ENCODE measurements around the gene MOB1B. TPM values are rescaled to one million over a fixed set of nuclear protein-coding genes. Genes with fewer than 3 reads are reported as not detected.

Gene MOB1B
- total RNA-seq, 1 experiment from 2014 or later: 33.2 TPM

DNA sequence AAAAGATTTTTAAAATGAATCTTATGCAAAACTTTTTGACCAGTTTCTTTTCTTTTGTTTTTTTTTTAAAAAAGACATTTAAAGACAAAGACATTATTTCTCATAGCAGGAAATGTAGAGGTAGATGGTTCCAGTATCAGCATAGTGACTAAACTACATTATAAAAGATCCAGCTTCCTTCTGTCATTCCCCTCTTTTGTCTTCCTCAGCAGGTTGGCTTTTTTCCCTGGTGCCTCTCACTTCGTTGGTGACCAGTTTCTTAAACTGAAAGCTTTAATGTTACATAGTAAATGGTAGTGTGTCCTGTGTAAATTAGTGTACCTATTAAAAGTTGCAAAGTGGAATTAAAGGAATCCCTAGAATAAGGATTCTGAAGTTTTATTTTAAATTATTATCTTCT is 127.3 kb downstream of the MOB1B start:
- no peak for ATAC-seq
- H3K9ac ChIP-seq (ENCODE audit: low read length): no peak overlapping the region
- no TSS peak for BruUV-seq (replicated peaks)
- intact Hi-C loops (cut with micrococcal nuclease): no loop called here
- H3K9me2 ChIP-seq (ENCODE audit: insufficient read depth): no peaks in the 10 kb centered on the region
- H2AFZ ChIP-seq (ENCODE audit: low read depth, low read length, poor library complexity, severe bottlenecking): no peak overlapping the region
- H3K79me2 ChIP-seq (ENCODE audit: insufficient read depth, low read length): no peaks in the 10 kb centered on the region; the same call in 1 of the 2 replicates
- no peak overlapping the region for H3K4me3 ChIP-seq (replicated peaks in 1 of 2; ENCODE audit: low read depth in 1 of 2, low read length in 2 of 2)
- no peaks in the 10 kb centered on the region for H3K27me3 ChIP-seq (ENCODE audit: insufficient read depth, low read length)
- H4K20me1 ChIP-seq (ENCODE audit: insufficient read depth): no peaks in the 10 kb centered on the region
- no peak for DNase-seq (ENCODE audit: low read depth, low spot score)
- ChIA-PET POLR2A (no interaction called here), RAD21 (ENCODE audit: low non-redundant PET in 1 of 2, low total read pairs in 2 of 2, uncharacterized antibody in 2 of 2, unreplicated experiment in 2 of 2) (no interaction called here), CTCF (interaction anchor here (2.0 kb wide), 1 partner anchor 19 kb away, joined by 10 read pairs; no protein-coding TSS in a partner anchor)
- no peak for TF ChIP-seq EZH2 (IDR thresholded peaks at IDR 0.05)
- TF ChIP-seq TCF7L2 (IDR thresholded peaks at IDR 0.05; ENCODE audit: borderline replicate concordance, extremely low read depth, insufficient read depth, insufficient read length): no peak
- TF ChIP-seq, protein P1, sequence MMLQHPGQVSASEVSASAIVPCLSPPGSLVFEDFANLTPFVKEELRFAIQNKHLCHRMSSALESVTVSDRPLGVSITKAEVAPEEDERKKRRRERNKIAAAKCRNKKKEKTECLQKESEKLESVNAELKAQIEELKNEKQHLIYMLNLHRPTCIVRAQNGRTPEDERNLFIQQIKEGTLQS (IDR thresholded peaks at IDR 0.05): no peak
- TF ChIP-seq ELF1 (IDR thresholded peaks at IDR 0.05; ENCODE audit: borderline replicate concordance, low read depth): no peak
- TF ChIP-seq POLR2AphosphoS5 (IDR thresholded peaks at IDR 0.05; ENCODE audit: low read depth, low read length): no peak
- TF ChIP-seq JUND (IDR thresholded peaks at IDR 0.05): no peak
- no peak for TF ChIP-seq ZNF274 (IDR thresholded peaks at IDR 0.05; ENCODE audit: low read depth, low read length)
- TF ChIP-seq, protein P2, sequence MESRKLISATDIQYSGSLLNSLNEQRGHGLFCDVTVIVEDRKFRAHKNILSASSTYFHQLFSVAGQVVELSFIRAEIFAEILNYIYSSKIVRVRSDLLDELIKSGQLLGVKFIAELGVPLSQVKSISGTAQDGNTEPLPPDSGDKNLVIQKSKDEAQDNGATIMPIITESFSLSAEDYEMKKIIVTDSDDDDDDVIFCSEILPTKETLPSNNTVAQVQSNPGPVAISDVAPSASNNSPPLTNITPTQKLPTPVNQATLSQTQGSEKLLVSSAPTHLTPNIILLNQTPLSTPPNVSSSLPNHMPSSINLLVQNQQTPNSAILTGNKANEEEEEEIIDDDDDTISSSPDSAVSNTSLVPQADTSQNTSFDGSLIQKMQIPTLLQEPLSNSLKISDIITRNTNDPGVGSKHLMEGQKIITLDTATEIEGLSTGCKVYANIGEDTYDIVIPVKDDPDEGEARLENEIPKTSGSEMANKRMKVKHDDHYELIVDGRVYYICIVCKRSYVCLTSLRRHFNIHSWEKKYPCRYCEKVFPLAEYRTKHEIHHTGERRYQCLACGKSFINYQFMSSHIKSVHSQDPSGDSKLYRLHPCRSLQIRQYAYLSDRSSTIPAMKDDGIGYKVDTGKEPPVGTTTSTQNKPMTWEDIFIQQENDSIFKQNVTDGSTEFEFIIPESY (IDR thresholded peaks at IDR 0.05; ENCODE audit: extremely low read depth, insufficient replicate concordance, low read length): no peak
- TF ChIP-seq CBX3 (IDR thresholded peaks at IDR 0.05; ENCODE audit: low read depth): no peak
- TF ChIP-seq FOSL1 (IDR thresholded peaks at IDR 0.05; ENCODE audit: low read depth): no peak
- no peak for TF ChIP-seq ZFX (IDR thresholded peaks at IDR 0.05)
- TF ChIP-seq, protein P3, sequence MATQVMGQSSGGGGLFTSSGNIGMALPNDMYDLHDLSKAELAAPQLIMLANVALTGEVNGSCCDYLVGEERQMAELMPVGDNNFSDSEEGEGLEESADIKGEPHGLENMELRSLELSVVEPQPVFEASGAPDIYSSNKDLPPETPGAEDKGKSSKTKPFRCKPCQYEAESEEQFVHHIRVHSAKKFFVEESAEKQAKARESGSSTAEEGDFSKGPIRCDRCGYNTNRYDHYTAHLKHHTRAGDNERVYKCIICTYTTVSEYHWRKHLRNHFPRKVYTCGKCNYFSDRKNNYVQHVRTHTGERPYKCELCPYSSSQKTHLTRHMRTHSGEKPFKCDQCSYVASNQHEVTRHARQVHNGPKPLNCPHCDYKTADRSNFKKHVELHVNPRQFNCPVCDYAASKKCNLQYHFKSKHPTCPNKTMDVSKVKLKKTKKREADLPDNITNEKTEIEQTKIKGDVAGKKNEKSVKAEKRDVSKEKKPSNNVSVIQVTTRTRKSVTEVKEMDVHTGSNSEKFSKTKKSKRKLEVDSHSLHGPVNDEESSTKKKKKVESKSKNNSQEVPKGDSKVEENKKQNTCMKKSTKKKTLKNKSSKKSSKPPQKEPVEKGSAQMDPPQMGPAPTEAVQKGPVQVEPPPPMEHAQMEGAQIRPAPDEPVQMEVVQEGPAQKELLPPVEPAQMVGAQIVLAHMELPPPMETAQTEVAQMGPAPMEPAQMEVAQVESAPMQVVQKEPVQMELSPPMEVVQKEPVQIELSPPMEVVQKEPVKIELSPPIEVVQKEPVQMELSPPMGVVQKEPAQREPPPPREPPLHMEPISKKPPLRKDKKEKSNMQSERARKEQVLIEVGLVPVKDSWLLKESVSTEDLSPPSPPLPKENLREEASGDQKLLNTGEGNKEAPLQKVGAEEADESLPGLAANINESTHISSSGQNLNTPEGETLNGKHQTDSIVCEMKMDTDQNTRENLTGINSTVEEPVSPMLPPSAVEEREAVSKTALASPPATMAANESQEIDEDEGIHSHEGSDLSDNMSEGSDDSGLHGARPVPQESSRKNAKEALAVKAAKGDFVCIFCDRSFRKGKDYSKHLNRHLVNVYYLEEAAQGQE (IDR thresholded peaks at IDR 0.05; ENCODE audit: low read depth): no peak
- no peak for TF ChIP-seq SRF (IDR thresholded peaks at IDR 0.05; ENCODE audit: low read depth)
- TF ChIP-seq EGR1 (IDR thresholded peaks at IDR 0.05; ENCODE audit: low read depth): no peak
- no peak for TF ChIP-seq POLR2A (IDR thresholded peaks at IDR 0.05; ENCODE audit: borderline replicate concordance, extremely low read depth, insufficient read depth, insufficient read length)
- no peak for TF ChIP-seq SIN3A (IDR thresholded peaks at IDR 0.05; ENCODE audit: low read depth)
- TF ChIP-seq, protein P4, sequence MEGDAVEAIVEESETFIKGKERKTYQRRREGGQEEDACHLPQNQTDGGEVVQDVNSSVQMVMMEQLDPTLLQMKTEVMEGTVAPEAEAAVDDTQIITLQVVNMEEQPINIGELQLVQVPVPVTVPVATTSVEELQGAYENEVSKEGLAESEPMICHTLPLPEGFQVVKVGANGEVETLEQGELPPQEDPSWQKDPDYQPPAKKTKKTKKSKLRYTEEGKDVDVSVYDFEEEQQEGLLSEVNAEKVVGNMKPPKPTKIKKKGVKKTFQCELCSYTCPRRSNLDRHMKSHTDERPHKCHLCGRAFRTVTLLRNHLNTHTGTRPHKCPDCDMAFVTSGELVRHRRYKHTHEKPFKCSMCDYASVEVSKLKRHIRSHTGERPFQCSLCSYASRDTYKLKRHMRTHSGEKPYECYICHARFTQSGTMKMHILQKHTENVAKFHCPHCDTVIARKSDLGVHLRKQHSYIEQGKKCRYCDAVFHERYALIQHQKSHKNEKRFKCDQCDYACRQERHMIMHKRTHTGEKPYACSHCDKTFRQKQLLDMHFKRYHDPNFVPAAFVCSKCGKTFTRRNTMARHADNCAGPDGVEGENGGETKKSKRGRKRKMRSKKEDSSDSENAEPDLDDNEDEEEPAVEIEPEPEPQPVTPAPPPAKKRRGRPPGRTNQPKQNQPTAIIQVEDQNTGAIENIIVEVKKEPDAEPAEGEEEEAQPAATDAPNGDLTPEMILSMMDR (IDR thresholded peaks at IDR 0.05 in 2 of 3, conservative IDR thresholded peaks at IDR 0.05 in 1 of 3; ENCODE audit: borderline replicate concordance in 1 of 3, insufficient read depth in 1 of 3, low read depth in 2 of 3, low read length in 2 of 3): no peak
- no peak for TF ChIP-seq CEBPB (IDR thresholded peaks at IDR 0.05; ENCODE audit: low read depth)
- no peak for TF ChIP-seq SP1 (IDR thresholded peaks at IDR 0.05; ENCODE audit: low read depth)
- no peak for TF ChIP-seq RAD21 (IDR thresholded peaks at IDR 0.05; ENCODE audit: low read depth)
- H3K27ac ChIP-seq (ENCODE audit: low read depth, low read length): no peak overlapping the region
- H3K4me2 ChIP-seq (ENCODE audit: low read length): no peak overlapping the region
- H3K9me3 ChIP-seq (ENCODE audit: control insufficient read depth in 1 of 2, insufficient read depth in 1 of 2, low read depth in 1 of 2, low read length in 2 of 2): no peaks in the 10 kb centered on the region
- peaks cover 16 to 38% of the 10 kb centered on the region in 2 experiments for H3K4me1 ChIP-seq (ENCODE audit: control insufficient read depth in 1 of 2, insufficient read depth in 2 of 2, low read length in 2 of 2)
- peaks cover 0 to 7% of the 10 kb centered on the region in 2 experiments; a peak in 1 of 4 replicates for H3K36me3 ChIP-seq (ENCODE audit: control insufficient read depth in 1 of 2, insufficient read depth in 2 of 2, low read length in 2 of 2)

All from HCT116 (cell line).